ENCODE data around the gene KLF15. TPM values are rescaled to one million over a fixed set of nuclear protein-coding genes. Genes with fewer than 3 reads are reported as not detected.
A peak's percentile ranks its signal among the peaks of the same experiment; 100 is the strongest.
"Not testable (repeated sequence)": the region's sequence is repeated elsewhere in the genome, so short reads cannot be mapped to it uniquely, and the experiment has no call there.

The KLF15 gene
- total RNA-seq, 1 experiment from 2014 or later: 23.5 TPM

DNA sequence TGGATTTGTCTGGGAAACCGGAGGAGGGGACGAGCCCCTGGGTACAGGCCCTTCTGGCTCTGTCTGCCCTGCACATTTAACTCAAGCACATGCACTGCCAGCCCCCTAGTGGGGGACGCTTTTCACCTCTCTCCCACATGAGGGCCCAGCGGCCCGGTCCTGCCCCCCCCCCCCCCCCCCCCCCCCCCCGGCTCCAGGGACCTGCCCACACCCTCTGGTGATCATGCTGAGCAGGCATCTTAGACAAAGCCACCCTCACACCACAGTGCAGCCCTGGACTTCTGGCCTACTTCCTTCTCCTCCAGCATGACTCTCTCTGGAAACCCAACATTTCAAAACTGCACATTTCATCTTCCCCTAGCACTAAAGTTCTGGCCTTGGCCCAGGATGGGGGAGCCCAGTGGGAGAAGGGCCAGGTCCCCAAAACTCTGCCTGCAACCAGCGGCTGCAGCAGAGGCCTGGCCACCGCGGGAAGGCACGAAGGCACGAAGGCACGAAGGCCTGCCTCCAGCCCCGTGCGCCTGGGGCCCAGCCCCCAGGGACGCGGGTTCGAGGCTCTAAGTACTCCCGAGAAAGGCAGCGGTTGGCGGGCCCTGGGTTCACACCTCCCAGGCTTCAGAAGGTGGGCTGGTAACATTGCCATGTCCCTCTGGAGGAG lies 14.1 kb downstream of the KLF15 start:
- peak; percentile 63 for DNase-seq (ENCODE audit: low read depth, low spot score)
- in situ Hi-C loops (cut with HindIII; ENCODE audit: low pct_unique_long_range_greater_than_20kb, low sequenced_read_pairs): no loop called here

DNA sequence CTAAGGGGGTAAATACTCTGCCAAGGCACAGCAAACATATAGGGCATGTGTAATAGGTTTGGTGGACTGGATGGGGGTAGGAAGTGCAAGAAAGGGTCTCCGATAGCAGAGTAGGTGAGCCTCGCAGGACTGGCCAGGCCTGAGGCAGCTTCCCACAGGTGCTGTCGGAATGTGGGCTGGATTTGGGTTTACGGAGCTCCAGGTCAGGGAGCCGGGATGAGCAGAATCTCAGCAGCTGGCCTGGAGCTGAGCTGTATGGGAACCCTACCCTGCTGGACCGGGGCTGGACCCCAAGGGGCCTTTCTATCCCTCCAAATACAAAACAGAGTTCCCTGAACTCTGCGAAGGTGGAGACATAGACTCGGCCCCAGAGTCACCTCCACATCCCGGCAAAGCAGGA lies 15.0 kb downstream of the KLF15 start:
- no peak for DNase-seq (ENCODE audit: low read depth, low spot score)
- in situ Hi-C loops (cut with HindIII; ENCODE audit: low pct_unique_long_range_greater_than_20kb, low sequenced_read_pairs): no loop called here

DNA sequence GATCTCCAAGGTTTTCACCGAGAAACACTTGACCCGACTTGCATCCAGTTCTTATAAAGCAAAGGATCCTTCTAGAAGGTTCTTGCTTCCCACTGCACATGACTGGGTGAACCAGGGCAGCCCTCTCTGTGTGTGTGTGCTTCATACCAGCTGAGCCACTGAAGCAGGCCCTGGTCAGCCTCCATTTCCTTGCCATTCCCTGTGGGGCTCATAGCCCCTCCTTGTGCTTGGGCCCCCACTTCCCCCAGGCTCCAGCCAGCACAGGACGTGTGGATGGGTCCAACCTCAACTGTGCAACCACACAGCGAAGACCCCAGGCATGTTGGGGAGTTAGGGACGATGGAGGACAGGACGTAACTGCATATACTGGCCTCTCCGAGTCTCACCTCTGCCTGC lies 15.5 kb downstream of the KLF15 start:
- DNase-seq (ENCODE audit: low read depth, low spot score): no peak
- in situ Hi-C loops (cut with HindIII; ENCODE audit: low pct_unique_long_range_greater_than_20kb, low sequenced_read_pairs): no loop called here

DNA sequence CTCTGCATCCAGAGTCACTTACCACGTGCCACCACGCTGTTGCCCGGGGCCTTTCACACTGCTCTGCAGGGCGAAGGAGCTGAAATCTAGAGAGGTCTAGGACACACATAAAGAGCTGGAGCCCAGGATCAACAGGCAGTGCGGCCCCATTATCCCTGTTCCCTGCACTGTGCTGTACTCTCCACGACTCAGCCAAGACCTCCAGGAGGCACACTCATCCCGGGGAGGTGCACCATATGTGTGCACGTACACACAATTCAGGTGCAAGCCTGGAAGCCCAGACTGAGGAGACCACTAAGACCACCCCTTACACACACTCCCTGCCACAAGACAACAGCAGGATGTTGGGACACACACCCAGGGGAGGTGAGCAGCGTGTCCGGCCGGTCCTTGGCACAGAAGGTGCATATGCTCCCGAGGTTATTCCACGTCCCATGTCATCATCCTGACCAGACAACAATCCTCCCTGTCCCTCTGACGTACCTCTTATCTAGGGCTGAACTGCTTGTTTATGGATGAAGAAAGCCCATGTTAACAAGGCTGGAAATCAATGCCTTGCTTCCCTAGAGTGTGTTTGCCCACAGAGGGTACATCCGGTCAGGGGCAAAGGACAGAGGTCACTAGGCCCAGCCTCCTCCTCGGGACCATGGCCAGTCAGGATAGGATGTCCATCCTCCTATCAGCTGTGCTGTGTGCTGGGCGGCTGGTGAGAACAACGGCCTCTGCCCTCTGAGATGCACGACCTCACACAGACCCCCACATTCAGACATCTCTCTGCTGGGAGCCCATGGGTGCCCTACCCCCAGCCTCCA lies 16.1 kb downstream of the KLF15 start:
- in situ Hi-C loops (cut with HindIII; ENCODE audit: low pct_unique_long_range_greater_than_20kb, low sequenced_read_pairs): no loop called here
- DNase-seq (ENCODE audit: low read depth, low spot score): no peak

DNA sequence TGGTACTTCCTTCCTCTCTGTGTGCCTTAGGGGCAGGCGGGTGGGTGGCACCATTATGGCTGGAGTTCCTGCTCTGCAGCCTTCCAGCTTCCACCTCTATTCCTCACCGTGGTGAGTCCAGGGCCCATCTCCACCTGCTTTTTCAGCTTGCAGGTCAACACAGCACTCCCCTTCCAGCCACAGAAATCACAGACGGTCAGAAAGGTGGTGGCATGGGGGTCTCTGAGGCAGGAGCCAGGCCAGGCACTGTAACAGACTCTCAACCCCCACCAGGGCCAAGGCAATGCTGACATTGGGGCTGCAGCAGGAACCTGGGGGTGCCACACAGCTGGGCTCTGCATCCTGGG lies 16.6 kb downstream of the KLF15 start:
- in situ Hi-C loops (cut with HindIII; ENCODE audit: low pct_unique_long_range_greater_than_20kb, low sequenced_read_pairs): no loop called here
- no peak for DNase-seq (ENCODE audit: low read depth, low spot score)

DNA sequence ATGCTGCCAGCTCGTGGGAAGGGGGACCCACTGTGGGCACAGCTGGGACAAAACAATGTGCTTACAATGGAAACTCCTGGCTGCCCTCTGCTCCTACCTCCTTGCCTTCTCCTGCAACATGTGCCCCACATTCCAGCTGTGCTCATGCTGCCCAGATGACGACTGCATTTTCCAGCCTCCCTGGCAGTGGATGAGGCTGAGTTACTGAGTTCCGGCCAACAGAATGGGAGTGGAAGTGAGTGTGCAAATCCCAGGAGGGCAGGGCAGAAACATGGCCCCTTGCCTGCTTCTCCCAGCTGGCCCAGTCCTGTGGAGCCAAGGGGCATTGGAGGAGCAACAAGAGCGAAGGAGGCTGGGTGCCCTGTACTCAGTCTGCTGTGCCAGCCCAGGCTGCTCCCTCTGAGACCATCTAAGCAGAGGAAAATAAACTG lies 17.1 kb downstream of the KLF15 start:
- in situ Hi-C loops (cut with HindIII; ENCODE audit: low pct_unique_long_range_greater_than_20kb, low sequenced_read_pairs): no loop called here
- DNase-seq (ENCODE audit: low read depth, low spot score): no peak

DNA sequence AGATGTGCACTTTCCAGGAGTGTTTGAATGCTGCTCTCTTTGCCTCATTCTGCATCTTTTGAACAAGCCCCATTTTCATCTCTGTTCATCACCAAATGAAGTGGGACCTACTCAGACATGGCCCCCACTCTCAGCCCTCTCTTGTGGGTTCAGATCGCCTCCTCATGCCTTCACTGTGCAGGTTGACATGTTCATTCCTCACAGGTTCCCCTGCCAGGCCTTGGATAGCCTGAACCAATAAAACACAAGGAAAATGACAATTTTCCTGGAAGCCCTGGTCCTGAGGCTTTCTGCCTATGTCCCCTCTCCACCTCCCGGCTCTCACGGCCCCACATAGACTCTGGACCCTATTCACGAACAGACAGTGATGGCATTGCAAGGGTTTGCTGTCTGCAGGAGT lies 17.7 kb downstream of the KLF15 start:
- no peak for DNase-seq (ENCODE audit: low read depth, low spot score)
- in situ Hi-C loops (cut with HindIII; ENCODE audit: low pct_unique_long_range_greater_than_20kb, low sequenced_read_pairs): no loop called here

DNA sequence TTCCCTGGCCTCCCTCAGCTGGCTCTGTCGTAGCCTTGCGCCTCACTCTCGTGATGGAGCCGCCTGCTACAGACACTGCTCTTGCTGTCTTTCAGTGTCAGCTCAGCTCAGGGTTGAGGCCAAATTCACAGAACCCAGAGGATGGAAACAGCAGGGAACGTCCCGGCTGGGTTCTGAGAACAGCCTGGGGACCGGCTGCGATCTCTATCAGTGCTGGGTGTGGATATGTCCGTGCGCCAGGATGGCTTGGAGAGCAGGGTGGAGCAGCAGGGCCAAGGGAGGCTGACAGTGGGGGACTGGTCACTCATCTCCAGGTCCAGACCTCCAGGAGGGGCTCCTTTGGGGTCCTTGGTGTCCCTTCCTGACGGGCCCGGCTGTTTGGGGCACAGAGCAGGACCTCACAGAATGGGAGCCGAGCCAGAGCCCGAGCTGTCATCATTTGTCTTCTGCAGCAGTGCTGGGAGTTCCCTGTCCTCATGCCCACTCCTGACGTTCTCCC lies 18.4 kb downstream of the KLF15 start:
- in situ Hi-C loops (cut with HindIII; ENCODE audit: low pct_unique_long_range_greater_than_20kb, low sequenced_read_pairs): no loop called here
- DNase-seq (ENCODE audit: low read depth, low spot score): no peak

DNA sequence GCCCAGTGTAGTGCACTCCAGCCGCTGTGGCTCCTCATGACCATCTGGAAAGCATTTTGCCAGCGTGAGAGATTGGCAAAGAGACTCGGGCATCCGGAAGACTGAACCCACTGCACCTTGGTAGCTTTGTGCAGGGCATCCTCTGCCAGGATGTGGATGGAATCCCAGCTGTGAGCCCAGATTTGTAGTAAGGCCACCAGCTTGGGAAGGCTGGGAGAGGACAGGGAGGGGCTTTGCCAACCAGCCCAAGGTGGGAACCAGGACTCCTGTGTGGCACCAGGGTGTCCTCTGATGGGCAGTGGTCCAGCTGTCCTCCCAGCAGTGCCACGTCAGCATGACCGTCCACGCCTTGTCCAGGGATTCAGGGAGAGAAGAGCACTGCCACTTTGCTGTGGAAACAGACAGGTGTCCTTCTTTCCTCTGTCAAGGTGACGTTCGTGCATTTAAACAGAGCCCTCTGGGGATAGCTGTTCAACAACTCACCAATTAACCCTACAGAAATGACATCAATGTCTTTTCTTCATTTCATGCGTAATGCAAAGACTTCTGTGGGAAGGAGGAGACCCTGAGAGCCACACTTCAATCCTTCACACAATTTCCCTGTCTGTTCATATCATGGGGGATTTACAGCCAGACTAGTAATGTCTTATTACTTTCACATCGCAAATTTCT lies 19.1 kb downstream of the KLF15 start:
- in situ Hi-C loops (cut with HindIII; ENCODE audit: low pct_unique_long_range_greater_than_20kb, low sequenced_read_pairs): no loop called here
- DNase-seq (ENCODE audit: low read depth, low spot score): no peak

DNA sequence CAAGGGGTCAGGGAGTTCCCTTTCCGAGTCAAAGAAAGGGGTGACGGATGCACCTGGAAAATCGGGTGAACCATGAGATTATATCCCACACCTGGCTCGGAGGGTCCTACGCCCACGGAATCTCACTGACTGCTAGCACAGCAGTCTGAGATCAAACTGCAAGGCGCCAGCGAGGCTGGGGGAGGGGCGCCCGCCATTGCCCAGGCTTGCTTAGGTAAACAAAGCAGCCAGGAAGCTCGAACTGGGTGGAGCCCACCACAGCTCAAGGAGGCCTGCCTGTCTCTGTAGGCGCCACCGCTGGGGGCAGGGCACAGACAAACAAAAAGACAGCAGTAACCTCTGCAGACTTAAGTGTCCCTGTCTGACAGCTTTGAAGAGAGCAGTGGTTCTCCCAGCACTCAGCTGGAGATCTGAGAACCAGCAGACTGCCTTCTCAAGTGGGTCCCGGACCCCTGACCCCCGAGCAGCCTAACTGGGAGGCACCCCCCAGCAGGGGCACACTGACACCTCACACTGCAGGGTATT lies 25.3 kb downstream of the KLF15 start:
- DNase-seq (ENCODE audit: low read depth, low spot score); in situ Hi-C loops (cut with HindIII; ENCODE audit: low pct_unique_long_range_greater_than_20kb, low sequenced_read_pairs): not testable (repeated sequence)

DNA sequence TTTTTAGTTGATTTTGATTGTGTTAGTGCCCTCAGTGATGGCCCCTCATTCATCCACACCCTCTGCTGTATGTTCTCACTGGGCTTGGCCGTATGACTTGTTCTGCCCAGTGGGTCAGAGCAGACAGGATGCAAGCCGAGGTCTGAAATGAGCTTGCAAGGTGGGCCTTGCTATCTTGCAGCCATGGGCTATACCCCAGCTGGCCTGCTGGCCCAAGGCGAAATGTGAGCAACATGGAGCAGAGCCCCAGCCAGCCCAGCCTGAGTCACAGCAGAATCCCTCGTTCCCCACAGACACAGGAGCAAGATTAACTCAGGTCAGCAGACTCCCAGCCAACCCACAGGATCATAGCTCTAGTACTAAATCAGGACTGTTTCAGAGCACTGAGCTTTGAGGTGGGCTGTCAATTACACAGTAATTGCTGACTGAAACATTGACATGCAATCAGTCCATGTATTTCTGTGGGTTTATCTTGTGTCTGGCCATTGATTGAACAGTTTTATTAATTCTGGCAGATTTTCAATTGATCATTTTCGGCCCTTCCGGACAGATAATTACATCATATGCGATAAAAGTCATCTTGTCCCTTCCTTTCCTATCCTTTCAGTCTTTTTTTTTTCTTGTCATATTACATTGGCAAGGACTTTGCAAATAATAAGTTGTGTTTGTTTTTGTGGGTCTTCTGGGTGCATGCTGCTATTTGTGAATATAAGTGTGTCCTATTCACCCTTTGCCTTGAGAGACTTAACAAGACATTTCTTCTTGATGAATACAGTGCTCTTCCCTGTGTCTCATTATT lies 27.1 kb downstream of the KLF15 start:
- DNase-seq (ENCODE audit: low read depth, low spot score): no peak
- in situ Hi-C loops (cut with HindIII; ENCODE audit: low pct_unique_long_range_greater_than_20kb, low sequenced_read_pairs): no loop called here

DNA sequence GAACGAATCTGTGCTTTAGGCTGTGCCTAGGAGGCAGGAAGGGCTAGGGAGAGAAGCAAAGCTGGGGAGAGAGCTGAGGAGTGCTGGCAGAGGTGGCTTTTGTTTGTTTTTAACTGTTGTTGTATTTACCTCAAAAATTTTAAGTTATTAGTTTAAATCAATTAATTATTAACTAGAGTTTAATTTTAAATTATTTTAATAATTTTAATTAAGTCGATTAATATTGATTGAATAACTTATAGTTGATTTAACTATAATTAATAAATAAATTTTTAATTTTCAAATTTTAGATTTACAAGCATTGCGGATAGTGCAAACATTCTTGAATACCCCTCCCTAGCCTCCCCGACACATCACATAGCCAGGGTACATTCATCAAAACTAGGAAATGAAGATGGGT lies 30.6 kb downstream of the KLF15 start:
- in situ Hi-C loops (cut with HindIII; ENCODE audit: low pct_unique_long_range_greater_than_20kb, low sequenced_read_pairs): no loop called here
- no peak for DNase-seq (ENCODE audit: low read depth, low spot score)

DNA sequence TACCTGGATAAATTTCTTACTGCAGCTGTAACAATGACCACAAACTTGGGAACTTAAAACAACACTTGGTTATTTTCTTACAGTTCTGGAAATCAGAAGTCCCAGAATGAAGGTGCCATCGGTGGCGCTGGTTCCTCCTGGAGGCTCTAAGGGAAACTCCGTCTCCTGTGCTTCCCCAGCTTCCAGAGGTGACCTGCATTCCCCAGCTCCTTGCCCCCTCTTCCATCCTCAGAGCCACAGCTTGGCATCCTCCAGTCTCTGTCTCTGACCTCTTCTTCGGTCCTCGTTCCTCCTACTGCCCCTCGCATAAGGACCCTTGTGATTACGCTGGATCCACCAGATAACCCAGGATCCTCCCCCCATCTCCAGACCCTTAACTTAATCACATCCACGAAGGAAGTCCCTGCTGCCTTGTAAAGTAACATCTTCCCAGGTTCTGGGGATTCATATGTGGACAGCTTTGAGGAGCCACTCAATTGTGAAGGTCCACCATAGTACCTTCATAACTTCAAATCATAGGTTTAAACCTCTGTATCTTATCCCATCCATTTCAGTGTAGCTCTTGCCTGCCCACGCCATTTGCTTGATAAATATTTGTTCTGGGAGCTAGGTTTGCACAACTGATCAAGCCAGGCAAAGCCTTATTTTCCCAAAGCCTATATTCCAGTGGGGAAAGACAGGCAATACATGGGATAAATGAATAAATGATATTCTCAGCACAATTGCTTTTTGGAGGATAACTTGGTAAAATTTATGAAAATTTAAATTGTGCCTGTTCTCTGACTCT lies 34.8 kb downstream of the KLF15 start:
- in situ Hi-C loops (cut with HindIII; ENCODE audit: low pct_unique_long_range_greater_than_20kb, low sequenced_read_pairs): no loop called here

DNA sequence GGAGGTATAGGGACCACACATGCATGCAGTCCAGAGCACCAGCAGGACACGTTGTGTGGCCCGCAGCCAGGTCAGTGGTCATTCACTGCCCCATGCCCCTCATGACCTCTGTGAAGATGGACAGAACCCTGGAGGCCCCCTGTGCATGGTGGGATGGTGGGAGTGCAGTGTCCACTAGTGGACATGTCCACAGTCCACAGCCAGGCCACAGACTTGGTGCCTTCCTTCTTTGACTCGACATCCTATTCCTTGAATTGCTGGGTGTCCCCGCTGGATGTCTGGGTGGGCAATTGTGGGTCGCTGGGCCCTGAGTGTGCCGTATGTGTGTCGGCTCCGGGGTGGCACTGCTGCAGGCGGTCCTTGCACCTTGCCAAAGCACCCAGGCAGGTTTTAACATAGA lies 35.7 kb downstream of the KLF15 start:
- in situ Hi-C loops (cut with HindIII; ENCODE audit: low pct_unique_long_range_greater_than_20kb, low sequenced_read_pairs): no loop called here

More for the DNA sequence above, 34.8 kb downstream of the KLF15 start:
- DNase-seq (ENCODE audit: low read depth, low spot score): no peak

DNA sequence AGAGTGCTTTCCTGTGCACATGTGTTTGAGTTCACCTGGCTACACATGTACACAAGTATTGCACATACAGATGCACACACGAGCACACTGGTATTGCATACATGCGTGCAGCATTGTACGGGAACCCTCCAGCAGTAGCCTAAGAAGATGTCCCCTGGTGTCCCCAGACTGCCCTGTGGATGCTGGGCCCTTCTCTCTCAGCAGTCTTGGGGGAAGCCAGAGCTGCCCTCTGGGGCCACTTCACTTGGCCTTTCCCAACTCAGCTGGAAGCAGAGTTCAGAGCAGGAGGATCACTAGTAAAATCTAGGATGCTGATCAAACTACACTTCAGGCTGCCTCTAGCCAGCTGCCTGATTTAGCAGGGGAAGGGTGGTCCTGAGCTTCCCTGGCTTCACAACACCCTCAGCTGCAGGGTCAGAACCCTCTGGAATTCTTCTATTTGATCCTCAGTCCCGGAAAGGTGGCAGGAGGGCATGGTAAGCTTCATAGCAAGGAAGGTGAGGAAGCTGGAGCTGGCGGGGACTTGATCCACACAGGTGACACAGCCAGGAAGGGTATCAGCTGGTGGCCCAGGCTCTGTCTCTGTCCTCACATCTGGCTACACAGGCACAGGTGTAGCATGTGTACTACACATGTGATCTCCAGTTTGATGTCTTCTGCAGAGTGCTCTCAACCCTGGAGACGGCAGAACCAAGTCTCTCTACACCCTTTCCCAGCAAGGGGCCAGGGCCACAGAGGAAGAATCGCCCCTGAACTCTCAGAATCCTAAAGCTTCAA lies 36.5 kb downstream of the KLF15 start:
- DNase-seq (ENCODE audit: low read depth, low spot score): no peak
- in situ Hi-C loops (cut with HindIII; ENCODE audit: low pct_unique_long_range_greater_than_20kb, low sequenced_read_pairs): no loop called here

More for the DNA sequence above, 35.7 kb downstream of the KLF15 start:
- no peak for DNase-seq (ENCODE audit: low read depth, low spot score)

DNA sequence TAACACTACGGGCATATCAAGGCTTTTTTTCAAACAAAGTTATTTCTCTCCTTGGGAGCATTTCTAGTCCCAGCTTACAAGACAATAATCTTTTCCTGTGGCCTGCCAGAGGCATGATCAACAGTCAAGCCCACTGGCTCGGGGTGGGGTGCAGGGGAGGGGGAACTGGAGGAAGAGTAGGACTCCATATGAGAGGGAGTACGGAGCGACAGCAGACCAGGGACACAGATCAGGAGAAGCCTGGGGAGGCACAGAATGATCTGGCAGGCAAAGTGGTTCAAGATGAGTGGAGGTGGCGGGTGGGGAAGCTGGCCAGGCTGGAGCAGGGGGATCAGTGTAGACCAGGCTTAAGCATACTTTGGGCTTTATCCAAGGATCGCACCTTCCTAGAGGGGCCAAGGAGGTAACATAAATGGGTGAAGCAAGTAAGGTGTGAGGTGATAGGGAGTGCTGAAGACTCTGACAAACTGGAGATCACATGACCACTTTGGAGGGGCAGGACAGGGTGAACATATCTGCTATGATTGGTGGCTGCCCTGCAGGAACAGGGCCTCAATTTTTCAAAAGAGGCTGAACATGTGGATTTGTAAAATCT lies 37.4 kb downstream of the KLF15 start:
- no peak for DNase-seq (ENCODE audit: low read depth, low spot score)
- in situ Hi-C loops (cut with HindIII; ENCODE audit: low pct_unique_long_range_greater_than_20kb, low sequenced_read_pairs): no loop called here
